ENCODE measurements around the gene KCTD5. TPM values are rescaled to one million over a fixed set of nuclear protein-coding genes. Genes with fewer than 3 reads are reported as not detected.
A peak's percentile ranks its signal among the peaks of the same experiment; 100 is the strongest.
"Not testable (repeated sequence)": the region's sequence is repeated elsewhere in the genome, so short reads cannot be mapped to it uniquely, and the experiment has no call there.

Gene KCTD5
- polyA plus RNA-seq, 1 donor (not counting 4 experiments of a cell fraction or from before 2014, with no cell fraction given): 29.0 TPM

DNA sequence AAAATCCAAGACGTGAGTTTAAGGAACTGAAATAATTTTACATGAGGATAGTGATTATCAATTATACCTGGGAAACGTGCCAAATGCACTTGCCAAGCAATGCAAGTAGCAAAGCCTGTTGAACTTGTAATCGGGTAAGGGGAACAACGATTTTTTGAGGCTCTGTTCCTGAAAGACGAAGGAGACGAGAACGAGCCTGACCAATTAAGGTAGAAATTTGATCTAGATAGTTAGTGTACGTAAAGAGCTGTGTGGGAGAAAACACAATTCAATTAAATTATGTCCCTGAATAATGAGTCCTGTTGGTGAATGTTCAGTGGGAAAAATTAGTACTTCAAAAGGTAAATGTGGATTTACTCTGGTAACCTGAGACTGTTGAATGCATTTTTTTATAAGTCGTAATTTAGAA, 17.7 kb upstream of the KCTD5 start:
- Histone ChIP-seq H3K4me2 (ENCODE audit: control insufficient read depth, extremely low read depth, insufficient read depth, low read depth, low read length) (peak overlapping the region; percentile 89), H3K27ac (ENCODE audit: control insufficient read depth, insufficient read depth, low read length) (peak overlapping the region; percentile 83)
- FAIRE-seq: no peak

DNA sequence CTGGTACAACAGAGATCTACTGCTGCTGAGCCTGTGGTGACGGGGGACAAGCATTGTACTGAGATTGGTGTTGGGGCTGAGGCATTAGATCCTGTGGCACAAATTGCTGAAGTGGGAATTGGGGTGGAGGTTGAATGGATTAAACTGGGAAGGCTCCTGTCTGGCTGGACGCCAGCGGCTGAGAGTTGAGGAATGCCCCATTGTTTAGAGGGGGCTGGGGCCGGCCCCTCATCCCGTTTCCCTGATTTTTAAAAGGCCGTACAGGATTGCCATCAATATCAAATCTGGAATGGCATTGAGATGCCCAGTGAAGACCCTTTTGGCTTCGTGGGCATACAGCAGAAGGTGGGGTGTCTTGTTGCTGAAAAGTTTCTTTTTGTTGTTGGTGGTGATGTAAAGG, 15.7 kb upstream of the KCTD5 start:
- H3K4me3 ChIP-seq (ENCODE audit: control insufficient read depth in 2 of 3, extremely low read depth in 1 of 3, insufficient read depth in 2 of 3, low read depth in 1 of 3, low read length in 3 of 3); H3K27ac ChIP-seq (ENCODE audit: control insufficient read depth, insufficient read depth, low read length); H3K9ac ChIP-seq (ENCODE audit: control insufficient read depth, extremely low read depth, insufficient read depth, low read length); H3K9me3 ChIP-seq (ENCODE audit: control insufficient read depth, low read depth, low read length); FAIRE-seq; H3K36me3 ChIP-seq (ENCODE audit: control insufficient read depth in 2 of 2, extremely low read depth in 1 of 2, insufficient read depth in 2 of 2, low read length in 2 of 2); H3K4me2 ChIP-seq (ENCODE audit: control insufficient read depth, extremely low read depth, insufficient read depth, low read depth, low read length); H3K79me2 ChIP-seq (ENCODE audit: control insufficient read depth, insufficient read depth, low read length); DNase-seq (ENCODE audit: low read depth, low spot score); dilution Hi-C loops (cut with MboI; ENCODE audit: extremely low pct_ligation_motif_present, low sequenced_read_pairs); H2AFZ ChIP-seq (ENCODE audit: control insufficient read depth, low read length); H3K9me1 ChIP-seq (ENCODE audit: control insufficient read depth, extremely low read depth, insufficient read depth, low read length); H3K27me3 ChIP-seq (ENCODE audit: control insufficient read depth, extremely low read depth, insufficient read depth, low read length); H4K20me1 ChIP-seq (ENCODE audit: control insufficient read depth, extremely low read depth, insufficient read depth, low read length): not testable (repeated sequence)
- peaks cover 25% of the 10 kb centered on the region for H3K4me1 ChIP-seq (ENCODE audit: control insufficient read depth, extremely low read depth, insufficient read depth, low read length)

More for the DNA sequence above, 17.7 kb upstream of the KCTD5 start:
- Histone ChIP-seq H3K27me3 (ENCODE audit: control insufficient read depth, extremely low read depth, insufficient read depth, low read length) (no peaks in the 10 kb centered on the region), H4K20me1 (ENCODE audit: control insufficient read depth, extremely low read depth, insufficient read depth, low read length) (no peaks in the 10 kb centered on the region), H3K4me1 (ENCODE audit: control insufficient read depth, extremely low read depth, insufficient read depth, low read length) (peaks cover 25% of the 10 kb centered on the region), H3K9ac (ENCODE audit: control insufficient read depth, extremely low read depth, insufficient read depth, low read length) (peak overlapping the region; percentile 64), H3K79me2 (ENCODE audit: control insufficient read depth, insufficient read depth, low read length) (no peaks in the 10 kb centered on the region), H3K4me3 (ENCODE audit: control insufficient read depth in 2 of 3, extremely low read depth in 1 of 3, insufficient read depth in 2 of 3, low read depth in 1 of 3, low read length in 3 of 3) (peak overlapping the region in 2 of 3 experiments; percentile 22 to 32), H3K36me3 (ENCODE audit: control insufficient read depth in 2 of 2, extremely low read depth in 1 of 2, insufficient read depth in 2 of 2, low read length in 2 of 2) (peaks cover 0 to 2% of the 10 kb centered on the region in 2 experiments), H2AFZ (ENCODE audit: control insufficient read depth, low read length) (peak overlapping the region; percentile 46), H3K9me1 (ENCODE audit: control insufficient read depth, extremely low read depth, insufficient read depth, low read length) (no peaks in the 10 kb centered on the region), H3K9me3 (ENCODE audit: control insufficient read depth, low read depth, low read length) (no peaks in the 10 kb centered on the region)
- DNase-seq (ENCODE audit: low read depth, low spot score): no peak
- dilution Hi-C loops (cut with MboI; ENCODE audit: extremely low pct_ligation_motif_present, low sequenced_read_pairs): no loop called here
- no peak for TF ChIP-seq CTCF (optimal IDR thresholded peaks at IDR 0.05 in 1 of 3, IDR thresholded peaks at IDR 0.05 in 1 of 3, conservative IDR thresholded peaks at IDR 0.05 in 1 of 3; ENCODE audit: extremely low read depth in 1 of 3, insufficient read depth in 2 of 3, low read length in 3 of 3)
- no peak for TF ChIP-seq EZH2 (IDR thresholded peaks at IDR 0.05; ENCODE audit: low read length)

DNA sequence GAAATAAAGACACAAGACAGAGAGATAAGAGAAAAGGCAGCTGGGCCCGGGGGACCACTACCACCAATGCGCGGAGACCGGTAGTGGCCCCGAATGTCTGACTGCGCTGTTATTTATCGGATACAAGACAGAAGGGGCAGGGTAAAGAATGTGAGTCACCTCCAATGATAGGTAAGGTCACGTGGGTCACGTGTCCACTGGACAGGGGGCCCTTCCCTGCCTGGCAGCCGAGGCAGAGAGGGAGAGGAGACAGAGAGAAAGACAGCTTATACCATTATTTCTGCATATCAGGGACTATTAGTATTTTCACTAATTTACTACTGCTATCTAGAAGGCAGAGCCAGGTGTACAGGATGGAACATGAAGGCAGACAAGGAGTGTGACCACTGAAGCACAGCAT, 12.7 kb upstream of the KCTD5 start:
- dilution Hi-C loops (cut with MboI; ENCODE audit: extremely low pct_ligation_motif_present, low sequenced_read_pairs); H3K9ac ChIP-seq (ENCODE audit: control insufficient read depth, extremely low read depth, insufficient read depth, low read length); H2AFZ ChIP-seq (ENCODE audit: control insufficient read depth, low read length); H3K36me3 ChIP-seq (ENCODE audit: control insufficient read depth in 2 of 2, extremely low read depth in 1 of 2, insufficient read depth in 2 of 2, low read length in 2 of 2); FAIRE-seq; H4K20me1 ChIP-seq (ENCODE audit: control insufficient read depth, extremely low read depth, insufficient read depth, low read length); H3K4me2 ChIP-seq (ENCODE audit: control insufficient read depth, extremely low read depth, insufficient read depth, low read depth, low read length); H3K27me3 ChIP-seq (ENCODE audit: control insufficient read depth, extremely low read depth, insufficient read depth, low read length); H3K27ac ChIP-seq (ENCODE audit: control insufficient read depth, insufficient read depth, low read length); DNase-seq (ENCODE audit: low read depth, low spot score); H3K9me1 ChIP-seq (ENCODE audit: control insufficient read depth, extremely low read depth, insufficient read depth, low read length); H3K9me3 ChIP-seq (ENCODE audit: control insufficient read depth, low read depth, low read length); H3K4me3 ChIP-seq (ENCODE audit: control insufficient read depth in 2 of 3, extremely low read depth in 1 of 3, insufficient read depth in 2 of 3, low read depth in 1 of 3, low read length in 3 of 3): not testable (repeated sequence)
- Histone ChIP-seq H3K4me1 (ENCODE audit: control insufficient read depth, extremely low read depth, insufficient read depth, low read length) (peaks cover 18% of the 10 kb centered on the region), H3K79me2 (ENCODE audit: control insufficient read depth, insufficient read depth, low read length) (peaks cover 12% of the 10 kb centered on the region)

Data from keratinocyte (primary cell).